ENCODE results near the gene NKPD1. TPM values are rescaled to one million over a fixed set of nuclear protein-coding genes. Genes with fewer than 3 reads are reported as not detected.

The NKPD1 gene
- total and polyA plus RNA-seq, 9 of the 15 experiments (the other 6 are each of a cell fraction or from before 2014, with no cell fraction given) = 0.03 to 0.09 (median 0.04) TPM; not detected in 5

DNA sequence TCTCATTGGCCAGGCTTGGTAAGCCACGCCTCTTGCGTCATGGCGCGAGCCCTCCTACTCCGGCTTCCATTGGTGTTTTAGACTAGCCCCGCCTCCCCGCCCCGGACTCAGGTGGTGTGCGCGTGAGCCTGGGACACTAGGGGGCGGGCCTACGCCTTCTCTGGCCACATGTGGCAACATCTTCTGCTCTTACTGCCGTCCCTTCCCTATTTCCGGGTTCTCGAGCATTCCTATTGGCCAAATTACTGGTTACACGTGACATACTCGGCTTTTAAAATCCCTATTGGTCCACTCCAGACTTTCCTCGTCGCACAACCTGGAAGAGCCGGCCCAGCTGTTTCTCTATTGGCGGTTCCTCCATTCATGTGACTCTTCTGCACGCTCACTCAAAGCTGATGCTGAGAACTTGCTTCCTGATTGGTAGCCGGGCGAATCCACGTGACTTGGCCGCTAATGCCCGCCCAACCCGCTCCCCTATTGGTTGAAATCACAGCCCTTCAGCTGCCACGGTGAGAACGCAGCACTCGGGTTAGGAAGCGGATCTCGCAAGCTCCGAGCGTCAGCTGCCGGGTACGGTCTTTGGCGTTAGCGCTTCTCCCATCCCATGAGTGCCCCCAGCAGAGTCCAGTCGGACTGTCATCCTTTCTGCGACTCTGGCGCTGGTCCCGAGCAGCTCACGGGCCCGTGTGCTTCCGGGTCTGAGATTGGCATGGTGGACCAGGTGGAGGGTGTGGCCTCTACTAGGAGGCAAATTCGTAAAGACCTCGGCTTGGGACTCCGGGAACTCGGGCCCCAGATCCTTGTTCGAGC, 17.7 kb upstream of the NKPD1 start, which contains the start of gene BLOC1S3 (continued):
- TF ChIP-seq L3MBTL2 (IDR thresholded peaks at IDR 0.05) (peak; percentile 87), CBFA2T2 (conservative IDR thresholded peaks at IDR 0.05) (peak; percentile 80), CC2D1A (IDR thresholded peaks at IDR 0.05) (peak; percentile 89), ZFP36 (IDR thresholded peaks at IDR 0.05; ENCODE audit: low read depth, low read length, partially characterized antibody) (no peak), CTBP1 (IDR thresholded peaks at IDR 0.05; ENCODE audit: borderline replicate concordance) (peak; percentile 82; the same call in 1 of the 2 replicates), OTX1 (CRISPR knock-in tag; IDR thresholded peaks at IDR 0.05) (peak; percentile 61; the same call in 1 of the 2 replicates), MEIS2 (IDR thresholded peaks at IDR 0.05; ENCODE audit: partially characterized antibody) (peak; percentile 44), KDM2B (CRISPR knock-in tag; IDR thresholded peaks at IDR 0.05) (peak; percentile 89; the same call in 1 of the 2 replicates), SMAD3 (CRISPR knock-in tag; conservative IDR thresholded peaks at IDR 0.05) (0 out of 2 replicates have a peak, but pooled peaks have one; percentile 6), CHD2 (IDR thresholded peaks at IDR 0.05; ENCODE audit: low read depth, low read length) (peak; percentile 63), ARID1B (IDR thresholded peaks at IDR 0.05) (no peak), SP2 (IDR thresholded peaks at IDR 0.05; ENCODE audit: extremely low read depth, low read depth, low read length, poor library complexity, severe bottlenecking) (peak; percentile 56), ZNF830 (CRISPR knock-in tag; IDR thresholded peaks at IDR 0.05) (0 out of 2 replicates have a peak, but pooled peaks have one; percentile 54), MYNN (IDR thresholded peaks at IDR 0.05) (0 out of 2 replicates have a peak, but pooled peaks have one; percentile 9), MYNN (CRISPR knock-in tag; IDR thresholded peaks at IDR 0.05) (no peak), RFX5 (IDR thresholded peaks at IDR 0.05; ENCODE audit: low read depth, low read length) (peak; percentile 99), HCFC1 (IDR thresholded peaks at IDR 0.05; ENCODE audit: low read depth, low read length) (peak; percentile 68)
- TF ChIP-seq, protein P1, sequence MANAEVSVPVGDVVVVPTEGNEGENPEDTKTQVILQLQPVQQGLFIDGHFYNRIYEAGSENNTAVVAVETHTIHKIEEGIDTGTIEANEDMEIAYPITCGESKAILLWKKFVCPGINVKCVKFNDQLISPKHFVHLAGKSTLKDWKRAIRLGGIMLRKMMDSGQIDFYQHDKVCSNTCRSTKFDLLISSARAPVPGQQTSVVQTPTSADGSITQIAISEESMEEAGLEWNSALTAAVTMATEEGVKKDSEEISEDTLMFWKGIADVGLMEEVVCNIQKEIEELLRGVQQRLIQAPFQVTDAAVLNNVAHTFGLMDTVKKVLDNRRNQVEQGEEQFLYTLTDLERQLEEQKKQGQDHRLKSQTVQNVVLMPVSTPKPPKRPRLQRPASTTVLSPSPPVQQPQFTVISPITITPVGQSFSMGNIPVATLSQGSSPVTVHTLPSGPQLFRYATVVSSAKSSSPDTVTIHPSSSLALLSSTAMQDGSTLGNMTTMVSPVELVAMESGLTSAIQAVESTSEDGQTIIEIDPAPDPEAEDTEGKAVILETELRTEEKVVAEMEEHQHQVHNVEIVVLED (CRISPR knock-in tag; IDR thresholded peaks at IDR 0.05) = peak; percentile 52
- TF ChIP-seq, protein P2, sequence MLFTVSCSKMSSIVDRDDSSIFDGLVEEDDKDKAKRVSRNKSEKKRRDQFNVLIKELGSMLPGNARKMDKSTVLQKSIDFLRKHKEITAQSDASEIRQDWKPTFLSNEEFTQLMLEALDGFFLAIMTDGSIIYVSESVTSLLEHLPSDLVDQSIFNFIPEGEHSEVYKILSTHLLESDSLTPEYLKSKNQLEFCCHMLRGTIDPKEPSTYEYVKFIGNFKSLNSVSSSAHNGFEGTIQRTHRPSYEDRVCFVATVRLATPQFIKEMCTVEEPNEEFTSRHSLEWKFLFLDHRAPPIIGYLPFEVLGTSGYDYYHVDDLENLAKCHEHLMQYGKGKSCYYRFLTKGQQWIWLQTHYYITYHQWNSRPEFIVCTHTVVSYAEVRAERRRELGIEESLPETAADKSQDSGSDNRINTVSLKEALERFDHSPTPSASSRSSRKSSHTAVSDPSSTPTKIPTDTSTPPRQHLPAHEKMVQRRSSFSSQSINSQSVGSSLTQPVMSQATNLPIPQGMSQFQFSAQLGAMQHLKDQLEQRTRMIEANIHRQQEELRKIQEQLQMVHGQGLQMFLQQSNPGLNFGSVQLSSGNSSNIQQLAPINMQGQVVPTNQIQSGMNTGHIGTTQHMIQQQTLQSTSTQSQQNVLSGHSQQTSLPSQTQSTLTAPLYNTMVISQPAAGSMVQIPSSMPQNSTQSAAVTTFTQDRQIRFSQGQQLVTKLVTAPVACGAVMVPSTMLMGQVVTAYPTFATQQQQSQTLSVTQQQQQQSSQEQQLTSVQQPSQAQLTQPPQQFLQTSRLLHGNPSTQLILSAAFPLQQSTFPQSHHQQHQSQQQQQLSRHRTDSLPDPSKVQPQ (CRISPR knock-in tag; IDR thresholded peaks at IDR 0.05; ENCODE audit: borderline replicate concordance) = peak; percentile 99
- TF ChIP-seq, protein P3, sequence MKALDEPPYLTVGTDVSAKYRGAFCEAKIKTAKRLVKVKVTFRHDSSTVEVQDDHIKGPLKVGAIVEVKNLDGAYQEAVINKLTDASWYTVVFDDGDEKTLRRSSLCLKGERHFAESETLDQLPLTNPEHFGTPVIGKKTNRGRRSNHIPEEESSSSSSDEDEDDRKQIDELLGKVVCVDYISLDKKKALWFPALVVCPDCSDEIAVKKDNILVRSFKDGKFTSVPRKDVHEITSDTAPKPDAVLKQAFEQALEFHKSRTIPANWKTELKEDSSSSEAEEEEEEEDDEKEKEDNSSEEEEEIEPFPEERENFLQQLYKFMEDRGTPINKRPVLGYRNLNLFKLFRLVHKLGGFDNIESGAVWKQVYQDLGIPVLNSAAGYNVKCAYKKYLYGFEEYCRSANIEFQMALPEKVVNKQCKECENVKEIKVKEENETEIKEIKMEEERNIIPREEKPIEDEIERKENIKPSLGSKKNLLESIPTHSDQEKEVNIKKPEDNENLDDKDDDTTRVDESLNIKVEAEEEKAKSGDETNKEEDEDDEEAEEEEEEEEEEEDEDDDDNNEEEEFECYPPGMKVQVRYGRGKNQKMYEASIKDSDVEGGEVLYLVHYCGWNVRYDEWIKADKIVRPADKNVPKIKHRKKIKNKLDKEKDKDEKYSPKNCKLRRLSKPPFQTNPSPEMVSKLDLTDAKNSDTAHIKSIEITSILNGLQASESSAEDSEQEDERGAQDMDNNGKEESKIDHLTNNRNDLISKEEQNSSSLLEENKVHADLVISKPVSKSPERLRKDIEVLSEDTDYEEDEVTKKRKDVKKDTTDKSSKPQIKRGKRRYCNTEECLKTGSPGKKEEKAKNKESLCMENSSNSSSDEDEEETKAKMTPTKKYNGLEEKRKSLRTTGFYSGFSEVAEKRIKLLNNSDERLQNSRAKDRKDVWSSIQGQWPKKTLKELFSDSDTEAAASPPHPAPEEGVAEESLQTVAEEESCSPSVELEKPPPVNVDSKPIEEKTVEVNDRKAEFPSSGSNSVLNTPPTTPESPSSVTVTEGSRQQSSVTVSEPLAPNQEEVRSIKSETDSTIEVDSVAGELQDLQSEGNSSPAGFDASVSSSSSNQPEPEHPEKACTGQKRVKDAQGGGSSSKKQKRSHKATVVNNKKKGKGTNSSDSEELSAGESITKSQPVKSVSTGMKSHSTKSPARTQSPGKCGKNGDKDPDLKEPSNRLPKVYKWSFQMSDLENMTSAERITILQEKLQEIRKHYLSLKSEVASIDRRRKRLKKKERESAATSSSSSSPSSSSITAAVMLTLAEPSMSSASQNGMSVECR (CRISPR knock-in tag; IDR thresholded peaks at IDR 0.05) = peak; percentile 99

All from K562 (cell line).